ENCODE data around the gene TRDN.

DNA sequence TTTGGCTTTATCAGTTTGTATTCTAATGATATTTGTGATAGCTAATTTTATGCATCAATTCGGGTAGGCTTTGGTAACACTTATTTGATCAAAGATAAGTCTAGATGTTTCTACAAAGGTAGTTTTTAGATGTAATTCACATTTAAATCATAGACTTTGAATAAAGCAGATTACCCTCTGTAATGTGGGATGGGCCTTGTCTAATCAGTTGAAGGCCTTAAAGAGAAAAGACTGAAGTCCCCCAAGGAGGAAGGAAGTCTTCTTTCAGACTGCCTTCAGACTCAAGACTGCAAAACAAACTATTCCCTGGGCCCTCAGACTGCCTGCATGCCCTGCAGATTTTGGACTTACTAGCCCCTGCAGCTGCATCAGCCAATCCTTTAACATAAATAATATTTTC is 178.5 kb downstream of the TRDN start:
- TF ChIP-seq, protein P1, sequence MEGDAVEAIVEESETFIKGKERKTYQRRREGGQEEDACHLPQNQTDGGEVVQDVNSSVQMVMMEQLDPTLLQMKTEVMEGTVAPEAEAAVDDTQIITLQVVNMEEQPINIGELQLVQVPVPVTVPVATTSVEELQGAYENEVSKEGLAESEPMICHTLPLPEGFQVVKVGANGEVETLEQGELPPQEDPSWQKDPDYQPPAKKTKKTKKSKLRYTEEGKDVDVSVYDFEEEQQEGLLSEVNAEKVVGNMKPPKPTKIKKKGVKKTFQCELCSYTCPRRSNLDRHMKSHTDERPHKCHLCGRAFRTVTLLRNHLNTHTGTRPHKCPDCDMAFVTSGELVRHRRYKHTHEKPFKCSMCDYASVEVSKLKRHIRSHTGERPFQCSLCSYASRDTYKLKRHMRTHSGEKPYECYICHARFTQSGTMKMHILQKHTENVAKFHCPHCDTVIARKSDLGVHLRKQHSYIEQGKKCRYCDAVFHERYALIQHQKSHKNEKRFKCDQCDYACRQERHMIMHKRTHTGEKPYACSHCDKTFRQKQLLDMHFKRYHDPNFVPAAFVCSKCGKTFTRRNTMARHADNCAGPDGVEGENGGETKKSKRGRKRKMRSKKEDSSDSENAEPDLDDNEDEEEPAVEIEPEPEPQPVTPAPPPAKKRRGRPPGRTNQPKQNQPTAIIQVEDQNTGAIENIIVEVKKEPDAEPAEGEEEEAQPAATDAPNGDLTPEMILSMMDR (conservative IDR thresholded peaks at IDR 0.05; ENCODE audit: low read length), result no peak
- TF ChIP-seq EZH2phosphoT487 (IDR thresholded peaks at IDR 0.05; ENCODE audit: borderline replicate concordance), result no peak
